NCI-H1105 treated with DMSO at 0.1 percent for 48 hours (cell line): ENCODE measurements around the gene CDK14.

Experiments
- DNase-seq: peaks from one replicate; lab custom pipeline; 2025; lab: John Stamatoyannopoulos, UW

The CDK14 gene

DNA sequence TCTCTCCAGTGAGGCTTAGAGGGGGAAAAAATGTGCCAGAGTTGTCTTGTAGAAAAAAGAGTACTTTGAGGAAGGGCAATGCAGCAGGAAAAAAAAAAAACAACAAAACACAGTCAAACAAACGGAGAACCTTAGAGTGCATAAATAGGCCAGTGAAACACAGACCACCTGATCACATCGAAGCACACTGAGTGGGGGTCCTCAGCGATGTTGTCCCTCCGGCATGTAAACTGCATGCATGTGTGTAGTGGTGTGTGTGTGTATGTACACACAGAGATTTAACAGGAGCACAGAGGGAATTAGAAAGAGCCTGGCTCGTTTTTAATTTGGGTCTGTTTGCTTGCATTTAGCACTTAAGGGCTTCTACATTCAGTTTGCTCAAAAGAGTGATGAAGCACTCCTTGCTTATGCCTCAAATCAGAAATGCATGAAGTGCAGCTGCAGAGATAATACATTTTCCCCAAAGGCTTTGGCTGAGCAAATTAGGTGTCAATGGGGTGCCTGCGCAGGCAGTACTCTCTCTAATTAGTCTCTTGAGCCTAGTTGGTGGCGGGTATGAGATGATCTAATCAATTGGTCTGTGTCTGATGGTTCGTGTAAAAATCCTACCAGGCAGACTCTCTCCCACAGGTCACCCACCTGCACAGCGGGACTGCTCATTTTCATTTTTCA, 605.5 kb downstream of the CDK14 start:
- DNase-seq: peak; percentile 49

GRCh38 chr7:91206361-91206960, 610.3 kb downstream of the CDK14 start:
- DNase-seq: no peak

GRCh38 chr7:91212582-91212981, 616.5 kb downstream of the CDK14 start:
- no peak for DNase-seq

DNA sequence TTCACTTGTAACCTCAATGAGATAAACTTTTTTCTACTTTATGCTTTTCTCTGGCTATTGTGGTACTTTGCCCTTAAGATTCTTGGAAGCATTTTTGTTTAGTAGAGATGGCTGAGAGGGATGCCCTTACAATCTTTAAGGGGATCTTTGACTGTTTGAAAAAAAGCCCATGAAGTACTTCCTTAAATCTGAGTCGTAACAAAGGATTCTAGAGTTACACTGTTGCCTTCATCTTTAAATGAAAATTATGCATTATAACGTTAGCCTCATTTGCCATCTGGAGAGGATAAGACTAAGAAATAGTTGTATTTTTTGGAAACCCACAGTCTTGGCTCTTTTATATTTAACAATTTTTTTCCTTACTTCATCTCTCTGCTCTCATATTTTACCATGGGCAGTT, 630.3 kb downstream of the CDK14 start:
- DNase-seq: no peak

- DNase-seq: no peak
Measured at GRCh38 chr7:91228327-91228726, 632.2 kb downstream of the CDK14 start.

GRCh38 chr7:91228927-91229558, 632.9 kb downstream of the CDK14 start:
- no peak for DNase-seq

DNA sequence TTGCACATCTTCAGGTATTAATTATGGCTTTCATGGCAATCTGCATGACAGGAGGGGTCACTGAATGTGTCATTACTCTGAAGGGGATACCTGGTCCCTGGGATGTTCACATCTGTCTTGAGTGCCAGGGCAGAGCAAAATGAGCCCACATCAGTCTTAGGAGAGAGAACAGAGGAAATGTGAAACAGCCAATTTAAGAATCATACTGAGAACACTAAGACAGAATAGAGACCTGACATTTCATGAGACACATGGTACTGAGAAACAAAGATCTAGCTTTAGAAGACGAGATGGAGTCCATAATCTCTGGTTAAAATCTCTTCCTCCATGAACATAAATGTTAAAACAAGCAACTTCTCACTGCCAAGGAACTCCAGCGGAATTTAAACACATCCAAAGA, 634.0 kb downstream of the CDK14 start:
- DNase-seq: no peak

DNA sequence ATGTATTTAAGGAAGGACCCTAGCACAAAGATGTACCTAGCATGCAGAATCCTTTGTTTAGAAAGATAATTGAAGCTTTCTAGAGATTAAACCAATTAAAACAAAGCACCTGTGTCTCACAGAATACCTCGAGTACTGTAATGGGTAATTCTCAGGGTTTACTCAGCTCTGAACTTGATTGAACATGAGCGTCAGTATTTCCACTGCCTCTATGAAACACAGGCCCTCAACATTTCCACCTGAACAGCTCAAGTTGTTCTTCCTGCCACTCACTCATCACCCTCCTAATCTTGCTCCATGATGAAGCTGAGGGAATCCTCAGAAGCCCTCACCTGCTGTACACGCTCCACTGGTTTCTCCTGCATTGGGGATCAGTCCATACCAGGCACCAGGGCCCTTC, 634.4 kb downstream of the CDK14 start:
- DNase-seq: no peak

DNA sequence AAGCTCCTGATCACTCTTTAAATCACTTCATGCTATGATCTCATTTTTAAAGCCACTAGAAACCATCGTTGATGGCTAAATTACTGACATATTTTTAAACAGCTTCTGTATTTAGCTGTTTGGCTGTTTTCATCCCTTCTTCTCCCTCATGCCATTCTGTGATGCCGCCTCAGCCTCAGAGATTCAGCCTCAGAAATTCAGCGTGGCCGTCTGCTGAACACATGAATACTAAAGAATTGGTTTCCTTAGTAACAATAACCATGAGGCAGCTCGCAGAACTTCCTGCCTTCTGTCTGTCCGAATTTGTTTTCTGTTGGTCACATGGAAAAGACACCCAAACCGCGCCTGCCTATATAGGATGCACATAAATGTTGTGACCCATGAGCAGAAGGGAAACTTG, 637.1 kb downstream of the CDK14 start:
- DNase-seq: no peak

DNA sequence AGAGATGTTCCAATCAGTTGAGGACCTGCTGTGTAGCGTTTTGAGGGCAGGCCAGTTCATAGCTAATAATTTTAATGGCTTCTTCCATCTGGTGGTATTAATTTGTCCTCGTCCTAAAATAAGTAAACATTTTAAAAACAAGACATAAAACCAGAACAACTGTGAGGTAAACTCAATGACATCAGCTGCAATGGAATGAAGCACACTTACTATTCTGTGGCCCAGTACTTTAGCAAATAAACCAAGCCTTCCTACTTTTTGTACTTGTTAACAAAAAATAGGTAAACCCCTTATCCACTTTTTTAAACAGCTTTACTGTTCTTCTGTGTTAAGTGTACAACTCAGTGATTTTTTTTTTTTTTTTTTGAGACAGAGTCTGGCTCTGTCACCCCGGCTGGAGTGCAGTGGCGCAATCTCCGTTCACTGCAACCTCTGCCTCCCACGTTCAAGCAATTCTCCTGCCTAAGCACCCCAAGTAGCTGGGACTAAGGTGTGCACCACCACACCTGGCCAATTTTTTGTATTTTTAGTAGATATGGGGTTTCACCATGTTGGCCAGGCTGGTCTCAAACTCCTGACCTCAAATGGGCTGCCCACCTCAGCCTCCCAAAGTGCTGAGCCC, 639.2 kb downstream of the CDK14 start:
- no peak for DNase-seq

GRCh38 chr7:91239171-91239604, 643.1 kb downstream of the CDK14 start:
- no peak for DNase-seq

GRCh38 chr7:91239772-91240171, 643.7 kb downstream of the CDK14 start:
- no peak for DNase-seq

GRCh38 chr7:91240376-91240941, 644.3 kb downstream of the CDK14 start:
- no peak for DNase-seq

DNA sequence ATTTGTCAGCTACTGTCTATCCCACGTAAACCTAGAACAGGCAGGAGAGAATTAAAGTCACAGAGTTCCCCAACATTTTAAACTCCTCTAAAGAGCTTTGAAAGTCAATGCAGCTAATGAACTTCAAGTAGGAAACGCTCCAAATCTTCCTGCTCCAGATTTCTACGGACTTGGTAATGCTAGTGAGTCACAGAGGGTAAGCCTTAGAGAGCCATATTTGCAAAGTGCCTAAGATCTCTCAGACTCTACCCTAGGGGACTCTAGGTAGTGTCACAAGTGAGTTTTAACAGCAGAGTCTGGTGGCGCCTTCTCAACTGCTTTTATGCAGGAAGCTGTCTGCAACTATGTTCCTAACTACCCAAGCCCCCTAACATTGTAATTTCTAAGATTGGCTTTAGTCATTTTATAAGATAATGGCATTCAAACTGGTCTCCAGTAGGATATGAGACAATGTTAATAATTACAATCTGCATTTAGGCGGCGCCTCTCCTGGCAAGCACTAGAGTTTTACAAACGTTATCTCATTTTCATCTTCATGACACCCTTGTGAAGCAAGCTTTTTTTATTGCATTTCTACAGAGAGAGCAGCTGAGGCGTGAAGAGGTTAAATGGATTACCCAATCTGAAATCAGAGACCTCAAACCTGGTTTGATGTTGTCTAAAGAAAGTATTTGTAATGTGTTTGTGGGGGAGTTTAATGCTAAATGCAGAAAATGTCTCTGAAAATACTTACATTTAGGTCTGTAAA, 646.1 kb downstream of the CDK14 start:
- DNase-seq: no peak

DNA sequence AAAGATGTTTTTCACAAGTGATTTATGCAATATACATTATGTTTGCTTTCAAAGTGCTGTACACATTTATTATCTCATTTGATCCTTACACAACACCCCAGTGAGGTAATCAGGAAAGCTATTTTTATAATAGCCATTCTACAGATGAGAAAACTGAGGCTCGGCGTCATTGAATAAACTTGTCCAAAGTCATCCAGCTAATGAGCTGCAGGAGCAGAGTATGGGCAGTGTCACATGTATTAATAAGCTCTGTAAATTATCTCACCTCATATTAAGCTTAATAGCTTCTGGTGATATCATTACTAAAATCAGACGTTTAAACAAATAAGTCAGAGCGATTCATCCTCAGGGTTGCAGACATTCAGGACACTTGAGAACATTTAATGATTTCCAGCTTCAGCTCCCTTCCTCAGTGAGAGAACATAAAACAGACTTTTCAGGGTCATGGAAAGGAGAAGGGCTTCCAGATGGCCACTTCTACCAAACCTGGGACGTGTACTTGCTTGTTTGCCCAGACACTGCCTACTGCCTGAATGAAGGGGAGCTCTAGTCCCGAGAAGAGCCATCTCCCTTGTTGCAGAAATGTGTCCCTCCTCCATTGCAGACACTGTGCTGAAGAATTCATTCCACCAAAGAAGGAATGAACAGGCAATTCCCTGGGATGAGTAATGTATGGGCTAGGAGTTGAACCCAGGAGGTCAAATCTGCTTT, 647.6 kb downstream of the CDK14 start:
- DNase-seq: no peak

GRCh38 chr7:91247500-91247899, 651.4 kb downstream of the CDK14 start:
- no peak for DNase-seq

- DNase-seq: no peak
Measured at GRCh38 chr7:91248996-91249395, 652.9 kb downstream of the CDK14 start.

DNA sequence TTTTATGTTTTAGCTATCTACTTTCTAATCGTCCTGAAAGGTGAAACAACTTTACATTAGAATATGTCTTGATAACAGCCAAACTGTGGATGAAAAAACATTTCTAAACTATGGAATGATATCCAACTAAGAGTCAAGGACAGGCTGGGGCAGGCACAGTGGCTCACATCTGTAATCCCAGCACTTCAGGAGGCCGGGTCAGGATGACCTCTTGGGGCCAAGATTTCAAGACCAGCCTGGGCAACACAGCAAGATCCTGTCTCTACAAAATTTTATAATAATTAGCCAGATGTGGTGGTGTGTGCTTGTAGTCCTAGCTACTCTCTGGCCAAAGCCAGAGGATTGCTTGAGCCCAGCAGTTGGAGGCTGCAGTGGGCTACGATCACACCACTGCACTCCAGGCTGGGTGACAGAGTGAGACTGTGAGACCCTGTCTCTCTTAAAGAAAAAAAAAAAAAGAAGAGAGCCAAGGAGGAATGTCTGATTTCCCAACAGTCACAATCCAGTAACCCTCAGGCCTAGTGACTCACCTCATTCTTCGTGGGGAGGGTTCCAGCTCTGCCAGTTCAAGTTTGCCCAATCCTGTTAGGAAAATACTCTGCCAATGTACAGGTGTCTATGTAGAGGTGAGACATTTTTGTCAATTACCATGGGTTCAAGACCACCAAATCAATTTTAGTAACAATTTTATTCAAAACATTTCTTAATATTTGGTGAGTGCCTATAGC, 653.5 kb downstream of the CDK14 start:
- no peak for DNase-seq

GRCh38 chr7:91250706-91251105, 654.6 kb downstream of the CDK14 start:
- no peak for DNase-seq

DNA sequence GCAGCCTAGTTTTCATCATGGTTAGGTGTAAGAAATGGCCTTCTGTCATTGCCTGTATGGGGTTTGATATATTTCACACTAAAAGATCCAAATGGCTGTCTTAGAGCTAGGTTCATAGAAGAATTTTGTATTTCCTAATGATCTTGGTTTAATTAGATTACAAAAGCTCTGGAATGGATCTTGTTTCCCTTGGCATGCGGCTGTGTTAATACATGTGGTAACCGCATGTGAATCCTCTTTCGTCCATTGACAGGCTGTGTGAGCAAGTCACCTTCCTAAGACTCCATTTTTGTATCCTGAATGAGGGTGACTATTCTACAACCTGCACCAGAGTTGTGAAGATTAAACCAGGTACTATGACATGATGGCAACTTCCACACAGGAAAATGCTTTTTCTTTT, 655.8 kb downstream of the CDK14 start:
- DNase-seq: no peak
